Natural killer cell (primary cell): ENCODE data around the gene BCAS1. TPM values are rescaled to one million over a fixed set of nuclear protein-coding genes. Genes with fewer than 3 reads are reported as not detected.

Experiments
- ATAC-seq, 3 donors: fragments of 150-1000 bp in 2 of 3; fragments of 200-7000 bp in 1 of 3; cut with Tn5 transposase; 1 replicate in 1 of 3; 2 replicates in 2 of 3; pipeline ENCODE4 v1.10.0; 2021; ENCODE audit warnings: mild to moderate bottlenecking in 2 of 3, moderate library complexity in 2 of 3
- DNase-seq, 2 donors: peaks; one replicate each; pipeline versions ENCODE4 v3.0.0 to v3.0.0-alpha.2; 2013 to 2021; ENCODE audit warnings: mixed read lengths in 1 of 2
- H3K27ac ChIP-seq: one replicate; pipeline ENCODE4 v1.5.1; 2013; ENCODE audit warnings: mild to moderate bottlenecking, low read length
- H3K27me3 ChIP-seq: one replicate; pipeline ENCODE4 v1.6.1; 2013; ENCODE audit warnings: low read length; ENCODE audit not compliant: control insufficient read depth, insufficient read depth
- H3K36me3 ChIP-seq: one replicate; pipeline ENCODE4 v1.6.1; 2013; ENCODE audit warnings: low read length; ENCODE audit not compliant: control insufficient read depth, insufficient read depth
- H3K4me1 ChIP-seq: one replicate; pipeline ENCODE4 v1.6.1; 2013; ENCODE audit warnings: low read length; ENCODE audit not compliant: control insufficient read depth, insufficient read depth
- H3K4me3 ChIP-seq: one replicate; pipeline ENCODE4 v1.5.1; 2013; ENCODE audit warnings: low read length
- H3K9me3 ChIP-seq: one replicate; pipeline ENCODE4 v1.6.1; 2013; ENCODE audit warnings: low read length; ENCODE audit not compliant: control insufficient read depth, insufficient read depth
- H3K27ac Mint-ChIP-seq, 2 donors: one replicate each; pipeline ENCODE4 v1.8.0; 2022; ENCODE audit warnings: mild to moderate bottlenecking in 2 of 2, mixed read lengths in 2 of 2, moderate library complexity in 1 of 2
- H3K27me3 Mint-ChIP-seq, 2 donors: one replicate each; pipeline ENCODE4 v1.8.0; 2022; ENCODE audit warnings: low read depth in 2 of 2, mixed read lengths in 2 of 2
- H3K36me3 Mint-ChIP-seq: one replicate; pipeline ENCODE4 v1.8.0; 2022; ENCODE audit warnings: mixed read lengths
- H3K4me1 Mint-ChIP-seq, 2 donors: one replicate each; pipeline ENCODE4 v1.8.0; 2022; ENCODE audit warnings: mixed read lengths in 2 of 2
- H3K4me3 Mint-ChIP-seq: one replicate; pipeline ENCODE4 v1.8.0; 2022; ENCODE audit warnings: mild to moderate bottlenecking, moderate library complexity, mixed read lengths
- H3K9me3 Mint-ChIP-seq, 2 donors: one replicate each; pipeline ENCODE4 v1.8.0; 2022; ENCODE audit warnings: mixed read lengths in 2 of 2
- CTCF ChIP-seq: fragments of 200-600 bp; IDR thresholded peaks from one replicate; pipeline ENCODE4 v1.8.0; 2022; ENCODE audit warnings: antibody characterized with exemption
- WGBS: methylation state at CpG from one replicate; pipeline ENCODE4 v1.1.7; 2013; ENCODE audit warnings: missing lambda C conversion rate; ENCODE audit not compliant: insufficient coverage; 5-methylcytosine and 5-hydroxymethylcytosine counted together
- intact Hi-C: fragments of 100-400 bp; cut with micrococcal nuclease; formaldehyde crosslinking; loops from one replicate; pipeline ENCODE4 v1.14.2; 2022
- total RNA-seq, 4 donors: library from RNA; stranded (reverse); fragments of 120-200 nt in 1 of 4; gene quantifications; one replicate each; pipeline versions ENCODE4 v1.2.3 to v1.2.4, GENCODE V29; 2013 to 2022

Gene BCAS1
- total RNA-seq, 3 donors from 2014 or later (not counting 1 experiment from before 2014, with no cell fraction given), result 0.31 to 1.2 (median 0.68) TPM

- Mint-ChIP-seq H3K9me3 (no peaks in the 10 kb centered on the region), H3K4me1 (no peaks in the 10 kb centered on the region), H3K36me3 (no peaks in the 10 kb centered on the region), H3K27me3 (no peaks in the 10 kb centered on the region), H3K27ac (no peak overlapping the region), H3K4me3 (no peak overlapping the region)
- TF ChIP-seq CTCF, result no peak
- WGBS, result 79% methylated on average over 2 of the region's 3 CpGs
- Histone ChIP-seq H3K27ac (no peak overlapping the region), H3K36me3 (no peaks in the 10 kb centered on the region), H3K27me3 (no peaks in the 10 kb centered on the region), H3K4me3 (no peak overlapping the region), H3K9me3 (no peaks in the 10 kb centered on the region), H3K4me1 (no peaks in the 10 kb centered on the region)
- DNase-seq (no peak), ATAC-seq (no peak)
- intact Hi-C loops, result no loop called here
Measured at GRCh38 chr20:54110457-54110856, 40.1 kb upstream of the BCAS1 start.

- Mint-ChIP-seq H3K4me1 (no peaks in the 10 kb centered on the region), H3K36me3 (no peaks in the 10 kb centered on the region), H3K9me3 (no peaks in the 10 kb centered on the region), H3K4me3 (no peak overlapping the region), H3K27me3 (peaks cover 0 to 1% of the 10 kb centered on the region in 2 donors), H3K27ac (no peak overlapping the region)
- no peaks in the 10 kb centered on the region for H3K9me3 ChIP-seq
- intact Hi-C loops, result no loop called here
- no peak overlapping the region for H3K4me3 ChIP-seq
- no peak for TF ChIP-seq CTCF
- ATAC-seq (no peak), DNase-seq (no peak)
- no peaks in the 10 kb centered on the region for H3K4me1 ChIP-seq
- no peak overlapping the region for H3K27ac ChIP-seq
- H3K36me3 ChIP-seq, result no peaks in the 10 kb centered on the region
- H3K27me3 ChIP-seq, result no peaks in the 10 kb centered on the region
Measured at GRCh38 chr20:54110041-54110440, 39.6 kb upstream of the BCAS1 start.

GRCh38 chr20:54108817-54109216 is 38.4 kb upstream of the BCAS1 start:
- ATAC-seq, result no peak
- H3K27ac Mint-ChIP-seq, result no peak overlapping the region
- H3K27me3 Mint-ChIP-seq, result peaks cover 0 to 6% of the 10 kb centered on the region in 2 donors
- no CpG with 5 or more reads among the region's 1 CpG for WGBS
- intact Hi-C loops, result no loop called here
- H3K4me1 ChIP-seq, result no peaks in the 10 kb centered on the region
- no peaks in the 10 kb centered on the region for H3K9me3 Mint-ChIP-seq
- H3K36me3 Mint-ChIP-seq, result no peaks in the 10 kb centered on the region
- TF ChIP-seq CTCF, result no peak
- H3K9me3 ChIP-seq, result no peaks in the 10 kb centered on the region
- H3K4me3 ChIP-seq, result no peak overlapping the region
- H3K27ac ChIP-seq, result no peak overlapping the region
- no peaks in the 10 kb centered on the region for H3K27me3 ChIP-seq
- no peaks in the 10 kb centered on the region for H3K4me1 Mint-ChIP-seq
- DNase-seq, result no peak
- H3K4me3 Mint-ChIP-seq, result no peak overlapping the region
- no peaks in the 10 kb centered on the region for H3K36me3 ChIP-seq

- intact Hi-C loops, result no loop called here
- TF ChIP-seq CTCF, result no peak
- Mint-ChIP-seq H3K27me3 (peaks cover 0 to 6% of the 10 kb centered on the region in 2 donors), H3K27ac (no peak overlapping the region), H3K4me1 (peaks cover 0 to 2% of the 10 kb centered on the region in 2 donors), H3K9me3 (no peaks in the 10 kb centered on the region), H3K36me3 (no peaks in the 10 kb centered on the region), H3K4me3 (no peak overlapping the region)
- Histone ChIP-seq H3K36me3 (no peaks in the 10 kb centered on the region), H3K4me3 (no peak overlapping the region), H3K4me1 (no peaks in the 10 kb centered on the region), H3K27ac (no peak overlapping the region), H3K9me3 (no peaks in the 10 kb centered on the region), H3K27me3 (no peaks in the 10 kb centered on the region)
- ATAC-seq (no peak), DNase-seq (no peak)
Measured at GRCh38 chr20:54108326-54108642, 37.9 kb upstream of the BCAS1 start.
